HUES48 (cell line): ENCODE data around the gene ARHGAP8.
"Not testable (repeated sequence)": the region's sequence is repeated elsewhere in the genome, so short reads cannot be mapped to it uniquely, and the experiment has no call there.

Source experiments
- H3K27ac ChIP-seq: one replicate; pipeline ENCODE4 v1.7.0; 2013; ENCODE audit warnings: low read depth, low read length, inconsistent platforms
- H3K27me3 ChIP-seq: 2 replicates; pipeline ENCODE4 v1.6.1; 2013; ENCODE audit warnings: mild to moderate bottlenecking, low read length; ENCODE audit not compliant: control insufficient read depth, insufficient read depth
- H3K36me3 ChIP-seq: 2 replicates; pipeline ENCODE4 v1.6.1; 2013; ENCODE audit warnings: low read length; ENCODE audit not compliant: control insufficient read depth, insufficient read depth
- H3K4me1 ChIP-seq: 2 replicates; pipeline ENCODE4 v1.6.1; 2013; ENCODE audit warnings: mild to moderate bottlenecking, low read length; ENCODE audit not compliant: control insufficient read depth, insufficient read depth
- H3K4me3 ChIP-seq: 2 replicates; pipeline ENCODE4 v1.5.1; 2013; ENCODE audit warnings: mild to moderate bottlenecking, low read depth, low read length
- H3K9ac ChIP-seq: 2 replicates; pipeline ENCODE4 v1.6.1; 2013; ENCODE audit warnings: mild to moderate bottlenecking, low read depth, low read length, moderate library complexity
- H3K9me3 ChIP-seq: 2 replicates; pipeline ENCODE4 v1.6.1; 2013; ENCODE audit warnings: low read length; ENCODE audit not compliant: control insufficient read depth, insufficient read depth

ARHGAP8 gene

GRCh38 chr22:44733426-44734106 is 18.8 kb upstream of the ARHGAP8 start:
- H3K9me3 ChIP-seq, result no peaks in the 10 kb centered on the region
- no peak overlapping the region for H3K9ac ChIP-seq
- H3K27me3 ChIP-seq, result no peaks in the 10 kb centered on the region
- H3K27ac ChIP-seq, result no peak overlapping the region
- no peak overlapping the region for H3K4me3 ChIP-seq
- no peaks in the 10 kb centered on the region for H3K36me3 ChIP-seq
- peaks cover 11% of the 10 kb centered on the region; the same call in 1 of the 2 replicates for H3K4me1 ChIP-seq

GRCh38 chr22:44734278-44734677 is 18.1 kb upstream of the ARHGAP8 start:
- no peak overlapping the region for H3K4me3 ChIP-seq
- no peaks in the 10 kb centered on the region for H3K36me3 ChIP-seq
- no peak overlapping the region for H3K27ac ChIP-seq
- H3K9me3 ChIP-seq, result no peaks in the 10 kb centered on the region
- no peaks in the 10 kb centered on the region for H3K27me3 ChIP-seq
- no peak overlapping the region for H3K9ac ChIP-seq
- peaks cover 11% of the 10 kb centered on the region; the same call in 1 of the 2 replicates for H3K4me1 ChIP-seq

- Histone ChIP-seq H3K9ac (no peak overlapping the region), H3K27ac (no peak overlapping the region), H3K27me3 (no peaks in the 10 kb centered on the region), H3K4me1 (peaks cover 11% of the 10 kb centered on the region; the same call in 1 of the 2 replicates), H3K36me3 (no peaks in the 10 kb centered on the region), H3K4me3 (no peak overlapping the region), H3K9me3 (no peaks in the 10 kb centered on the region)
These were observed 17.4 kb upstream of the ARHGAP8 start for GRCh38 chr22:44734801-44735517.

- no peak overlapping the region for H3K9ac ChIP-seq
- H3K36me3 ChIP-seq, result no peaks in the 10 kb centered on the region
- H3K4me1 ChIP-seq, result peaks cover 11% of the 10 kb centered on the region; the same call in 1 of the 2 replicates
- no peaks in the 10 kb centered on the region for H3K9me3 ChIP-seq
- no peaks in the 10 kb centered on the region for H3K27me3 ChIP-seq
- H3K4me3 ChIP-seq, result no peak overlapping the region
- no peak overlapping the region for H3K27ac ChIP-seq
These were observed 16.6 kb upstream of the ARHGAP8 start for GRCh38 chr22:44735518-44736428.

GRCh38 chr22:44736581-44737405 is 15.6 kb upstream of the ARHGAP8 start:
- H3K36me3 ChIP-seq, result no peaks in the 10 kb centered on the region
- no peaks in the 10 kb centered on the region for H3K9me3 ChIP-seq
- peaks cover 11% of the 10 kb centered on the region; the same call in 1 of the 2 replicates for H3K4me1 ChIP-seq
- no peaks in the 10 kb centered on the region for H3K27me3 ChIP-seq
- H3K27ac ChIP-seq, result no peak overlapping the region
- no peak overlapping the region for H3K4me3 ChIP-seq
- H3K9ac ChIP-seq, result no peak overlapping the region

- Histone ChIP-seq H3K27me3 (no peaks in the 10 kb centered on the region), H3K9ac (no peak overlapping the region), H3K27ac (peak overlapping the region; percentile 42)
These were observed 14.7 kb upstream of the ARHGAP8 start for GRCh38 chr22:44737406-44738346.

GRCh38 chr22:44738347-44738715 is 14.0 kb upstream of the ARHGAP8 start:
- Histone ChIP-seq H3K9ac (no peak overlapping the region), H3K36me3 (no peaks in the 10 kb centered on the region), H3K27me3 (no peaks in the 10 kb centered on the region), H3K9me3 (no peaks in the 10 kb centered on the region), H3K27ac (peak overlapping the region; percentile 42), H3K4me3 (no peak overlapping the region), H3K4me1 (peaks cover 11% of the 10 kb centered on the region; the same call in 1 of the 2 replicates)

More at GRCh38 chr22:44737406-44738346, 14.7 kb upstream of the ARHGAP8 start:
- peaks cover 11% of the 10 kb centered on the region; the same call in 1 of the 2 replicates for H3K4me1 ChIP-seq
- no peak overlapping the region for H3K4me3 ChIP-seq
- H3K9me3 ChIP-seq, result no peaks in the 10 kb centered on the region
- no peaks in the 10 kb centered on the region for H3K36me3 ChIP-seq

- Histone ChIP-seq H3K4me3 (no peak overlapping the region), H3K27me3 (no peaks in the 10 kb centered on the region), H3K4me1 (peaks cover 11% of the 10 kb centered on the region; the same call in 1 of the 2 replicates), H3K9me3 (no peaks in the 10 kb centered on the region), H3K9ac (no peak overlapping the region), H3K36me3 (no peaks in the 10 kb centered on the region), H3K27ac (no peak overlapping the region)
These were observed 13.4 kb upstream of the ARHGAP8 start for GRCh38 chr22:44739024-44739423.

- H3K27ac ChIP-seq, H3K9me3 ChIP-seq, H3K27me3 ChIP-seq, H3K4me3 ChIP-seq, H3K9ac ChIP-seq, H3K36me3 ChIP-seq: not testable (repeated sequence)
- H3K4me1 ChIP-seq, result peaks cover 11% of the 10 kb centered on the region; the same call in 1 of the 2 replicates
These were observed 12.7 kb upstream of the ARHGAP8 start for GRCh38 chr22:44739666-44740065.
